H9 (cell line): Measurements from ENCODE around the gene DDX11. TPM values are rescaled to one million over a fixed set of nuclear protein-coding genes. Genes with fewer than 3 reads are reported as not detected.
"Not testable (repeated sequence)": the region's sequence is repeated elsewhere in the genome, so short reads cannot be mapped to it uniquely, and the experiment has no call there.

Experiments
- DNase-seq: peaks from one replicate; pipeline ENCODE4 v3.0.0-alpha.2; 2017
- H2AFZ ChIP-seq: one replicate; pipeline ENCODE4 v1.6.1; 2013; ENCODE audit warnings: mild to moderate bottlenecking, low read length, control low read depth, moderate library complexity
- H2AK5ac ChIP-seq: 2 replicates; pipeline ENCODE4 v1.6.1; 2013; ENCODE audit warnings: low read length, control low read depth, mixed read lengths; ENCODE audit not compliant: insufficient read length
- H2BK120ac ChIP-seq: one replicate; pipeline ENCODE4 v1.6.1; 2013; ENCODE audit warnings: low read depth, mild to moderate bottlenecking, low read length, control low read depth, inconsistent platforms; ENCODE audit not compliant: poor library complexity, severe bottlenecking
- H2BK12ac ChIP-seq: 2 replicates; pipeline ENCODE4 v1.6.1; 2013; ENCODE audit warnings: low read length, control low read depth, mixed read lengths, low read depth; ENCODE audit not compliant: insufficient read length
- H2BK15ac ChIP-seq: 2 replicates; pipeline ENCODE4 v1.6.1; 2013; ENCODE audit warnings: low read depth, low read length, control low read depth
- H2BK20ac ChIP-seq: one replicate; pipeline ENCODE4 v1.6.1; 2013; ENCODE audit warnings: low read depth, mild to moderate bottlenecking, low read length, control low read depth, inconsistent platforms; ENCODE audit not compliant: poor library complexity, severe bottlenecking
- H2BK5ac ChIP-seq: 2 replicates; pipeline ENCODE4 v1.6.1; 2013; ENCODE audit warnings: low read length, control low read depth, mixed read lengths; ENCODE audit not compliant: insufficient read length
- H3K14ac ChIP-seq: 2 replicates; pipeline ENCODE4 v1.6.1; 2013; ENCODE audit warnings: low read length, control low read depth; ENCODE audit not compliant: insufficient read depth
- H3K18ac ChIP-seq: 2 replicates; pipeline ENCODE4 v1.6.1; 2013; ENCODE audit warnings: low read depth, mild to moderate bottlenecking, mixed read lengths, low read length, control low read depth; ENCODE audit not compliant: insufficient read length
- H3K23ac ChIP-seq: 2 replicates; pipeline ENCODE4 v1.6.1; 2013; ENCODE audit warnings: low read length, control low read depth, mixed read lengths, low read depth; ENCODE audit not compliant: insufficient read length
- H3K23me2 ChIP-seq: 2 replicates; pipeline ENCODE4 v1.6.1; 2013; ENCODE audit warnings: low read depth, mild to moderate bottlenecking, mixed read lengths, low read length, control low read depth; ENCODE audit not compliant: insufficient read length, poor library complexity, severe bottlenecking
- H3K27ac ChIP-seq: 2 replicates; pipeline ENCODE4 v1.5.1; 2013; ENCODE audit warnings: low read length, control low read depth, mixed read lengths, low read depth; ENCODE audit not compliant: insufficient read length
- H3K27me3 ChIP-seq: 2 replicates; pipeline ENCODE4 v1.6.1; 2013; ENCODE audit warnings: low read length, control low read depth, inconsistent platforms; ENCODE audit not compliant: insufficient read depth
- H3K4ac ChIP-seq: 2 replicates; pipeline ENCODE4 v1.6.1; 2013; ENCODE audit warnings: low read depth, mild to moderate bottlenecking, control low read depth, inconsistent platforms, low read length, moderate library complexity
- H3K4me1 ChIP-seq: 2 replicates; pipeline ENCODE4 v1.6.1; 2013; ENCODE audit warnings: low read length, control low read depth, inconsistent platforms; ENCODE audit not compliant: insufficient read depth
- H3K4me2 ChIP-seq: 2 replicates; pipeline ENCODE4 v1.6.1; 2013; ENCODE audit warnings: low read length, control low read depth, mixed read lengths; ENCODE audit not compliant: insufficient read length, insufficient read depth
- H3K56ac ChIP-seq: 2 replicates; pipeline ENCODE4 v1.6.1; 2013; ENCODE audit warnings: low read depth, mild to moderate bottlenecking, mixed read lengths, low read length, control low read depth; ENCODE audit not compliant: insufficient read length
- H3K79me1 ChIP-seq: 2 replicates; pipeline ENCODE4 v1.6.1; 2013; ENCODE audit warnings: low read depth, mild to moderate bottlenecking, moderate library complexity, low read length, control low read depth, inconsistent platforms; ENCODE audit not compliant: insufficient read depth, poor library complexity, severe bottlenecking
- H3K79me2 ChIP-seq: 2 replicates; pipeline ENCODE4 v1.6.1; 2013; ENCODE audit warnings: low read length, control low read depth, inconsistent platforms; ENCODE audit not compliant: insufficient read depth
- H3K9ac ChIP-seq: 2 replicates; pipeline ENCODE4 v1.6.1; 2013; ENCODE audit warnings: low read length, control low read depth, mixed read lengths; ENCODE audit not compliant: insufficient read length; ENCODE audit errors: extremely low read depth
- H3K9me3 ChIP-seq: one replicate; pipeline ENCODE4 v1.6.1; 2013; ENCODE audit warnings: low read depth, low read length, inconsistent platforms; ENCODE audit not compliant: control insufficient read depth
- H3T11ph ChIP-seq: one replicate; pipeline ENCODE4 v1.6.1; 2013; ENCODE audit warnings: mild to moderate bottlenecking, low read length, control low read depth, inconsistent platforms
- H4K20me1 ChIP-seq: one replicate; pipeline ENCODE4 v1.6.1; 2013; ENCODE audit not compliant: control insufficient read depth, insufficient read length, insufficient read depth
- H4K5ac ChIP-seq: 2 replicates; pipeline ENCODE4 v1.6.1; 2013; ENCODE audit warnings: low read depth, mild to moderate bottlenecking, mixed read lengths, low read length, control low read depth; ENCODE audit not compliant: insufficient read length
- H4K8ac ChIP-seq: replicated peaks from 2 replicates; pipeline ENCODE4 v1.6.1; 2013; ENCODE audit warnings: low read length, control low read depth, mixed read lengths, low read depth; ENCODE audit not compliant: insufficient read length
- H4K91ac ChIP-seq: 2 replicates; pipeline ENCODE4 v1.6.1; 2013; ENCODE audit warnings: low read depth, mild to moderate bottlenecking, moderate library complexity, mixed read lengths, low read length, control low read depth; ENCODE audit not compliant: insufficient read length
- H3K27ac Mint-ChIP-seq, 3 experiments: 2 replicates in 2 of 3; 3 replicates in 1 of 3; pipeline ENCODE4 v1.8.0; 2020 to 2021; ENCODE audit warnings: mixed read lengths in 3 of 3, mild to moderate bottlenecking in 1 of 3, moderate library complexity in 1 of 3
- H3K27me3 Mint-ChIP-seq: 2 replicates; pipeline ENCODE4 v1.8.0; 2021; ENCODE audit warnings: low read depth, mild to moderate bottlenecking, moderate library complexity, mixed read lengths
- H3K36me3 Mint-ChIP-seq, 3 experiments: 2 replicates in 2 of 3; 3 replicates in 1 of 3; pipeline ENCODE4 v1.8.0; 2020 to 2021; ENCODE audit warnings: low read depth in 3 of 3, mixed read lengths in 3 of 3; ENCODE audit not compliant: insufficient read depth in 1 of 3
- H3K4me1 Mint-ChIP-seq, 2 experiments: 2 replicates each; pipeline ENCODE4 v1.8.0; 2020; ENCODE audit warnings: mixed read lengths in 2 of 2
- H3K4me3 Mint-ChIP-seq, 2 experiments: 2 replicates in 1 of 2; 3 replicates in 1 of 2; pipeline ENCODE4 v1.8.0; 2020 to 2021; ENCODE audit warnings: mild to moderate bottlenecking in 2 of 2, mixed read lengths in 2 of 2, moderate library complexity in 1 of 2
- H3K9me3 Mint-ChIP-seq, 2 experiments: 2 replicates in 1 of 2; 3 replicates in 1 of 2; pipeline ENCODE4 v1.8.0; 2020; ENCODE audit warnings: mild to moderate bottlenecking in 2 of 2, mixed read lengths in 2 of 2, moderate library complexity in 1 of 2
- WGBS: extraction: QIAGEN DNeasy Blood & Tissue Kit; methylation state at CpG from one replicate; pipeline ENCODE4 v1.1.7; 2013; ENCODE audit warnings: missing lambda C conversion rate, low lambda C conversion rate, mixed read lengths; ENCODE audit not compliant: insufficient read length; ENCODE audit errors: extremely low coverage; 5-methylcytosine and 5-hydroxymethylcytosine counted together
- total RNA-seq: library from RNA; stranded (reverse); gene quantifications from 2 replicates; pipeline ENCODE4 v1.2.1, GENCODE V29; 2021
- TF ChIP-seq, protein P1 (sequence below): fragments of 200-600 bp; sonication (generic); conservative IDR thresholded peaks from 3 replicates; pipeline ENCODE4 v1.8.0; 2021; ENCODE audit warnings: antibody characterized with exemption, mild to moderate bottlenecking

DDX11 gene
- total RNA-seq, 1 experiment from 2014 or later = 183 TPM

DNA sequence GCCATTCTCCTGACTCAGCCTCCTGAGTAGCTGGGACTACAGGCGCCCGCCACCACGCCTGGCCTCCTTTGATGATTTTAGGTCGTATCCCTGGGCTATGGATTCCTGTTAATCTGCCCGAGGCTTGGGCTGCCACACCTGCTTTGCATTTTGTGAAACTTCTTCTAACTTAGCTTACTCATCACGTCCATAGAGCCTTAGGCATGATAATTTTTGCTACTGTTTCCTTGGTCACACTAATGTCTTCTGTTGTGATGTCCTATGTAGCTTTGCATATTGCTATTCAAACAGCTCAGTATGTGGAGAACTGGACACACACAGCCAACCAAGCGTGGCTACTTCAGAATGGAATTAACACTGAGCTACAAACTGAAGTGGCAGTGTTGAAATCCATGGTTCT is 47.5 kb upstream of the DDX11 start:
- H2AFZ ChIP-seq = no peak overlapping the region
- H4K5ac ChIP-seq = no peak overlapping the region
- TF ChIP-seq, protein P1, sequence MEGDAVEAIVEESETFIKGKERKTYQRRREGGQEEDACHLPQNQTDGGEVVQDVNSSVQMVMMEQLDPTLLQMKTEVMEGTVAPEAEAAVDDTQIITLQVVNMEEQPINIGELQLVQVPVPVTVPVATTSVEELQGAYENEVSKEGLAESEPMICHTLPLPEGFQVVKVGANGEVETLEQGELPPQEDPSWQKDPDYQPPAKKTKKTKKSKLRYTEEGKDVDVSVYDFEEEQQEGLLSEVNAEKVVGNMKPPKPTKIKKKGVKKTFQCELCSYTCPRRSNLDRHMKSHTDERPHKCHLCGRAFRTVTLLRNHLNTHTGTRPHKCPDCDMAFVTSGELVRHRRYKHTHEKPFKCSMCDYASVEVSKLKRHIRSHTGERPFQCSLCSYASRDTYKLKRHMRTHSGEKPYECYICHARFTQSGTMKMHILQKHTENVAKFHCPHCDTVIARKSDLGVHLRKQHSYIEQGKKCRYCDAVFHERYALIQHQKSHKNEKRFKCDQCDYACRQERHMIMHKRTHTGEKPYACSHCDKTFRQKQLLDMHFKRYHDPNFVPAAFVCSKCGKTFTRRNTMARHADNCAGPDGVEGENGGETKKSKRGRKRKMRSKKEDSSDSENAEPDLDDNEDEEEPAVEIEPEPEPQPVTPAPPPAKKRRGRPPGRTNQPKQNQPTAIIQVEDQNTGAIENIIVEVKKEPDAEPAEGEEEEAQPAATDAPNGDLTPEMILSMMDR = no peak
- H3K4ac ChIP-seq = no peak overlapping the region
- no peak overlapping the region for H3K9ac ChIP-seq
- H3K27ac Mint-ChIP-seq = no peak overlapping the region
- no peaks in the 10 kb centered on the region for H3K9me3 ChIP-seq
- no peaks in the 10 kb centered on the region for H3K23me2 ChIP-seq
- no peaks in the 10 kb centered on the region for H3K79me2 ChIP-seq
- no peak overlapping the region for H2BK20ac ChIP-seq
- no peaks in the 10 kb centered on the region for H3K4me1 ChIP-seq
- H3K14ac ChIP-seq = no peak overlapping the region
- peaks cover 7% of the 10 kb centered on the region for H3K27me3 Mint-ChIP-seq
- H2AK5ac ChIP-seq = no peak overlapping the region
- no peak overlapping the region for H3K4me2 ChIP-seq
- H3K4me1 Mint-ChIP-seq = peaks cover 11 to 16% of the 10 kb centered on the region in 2 experiments
- no peak overlapping the region for H2BK12ac ChIP-seq
- H2BK15ac ChIP-seq = no peak overlapping the region
- no peak overlapping the region for H2BK120ac ChIP-seq
- no peak overlapping the region for H2BK5ac ChIP-seq
- H3K18ac ChIP-seq = no peak overlapping the region
- no peaks in the 10 kb centered on the region for H3K27me3 ChIP-seq
- H3K23ac ChIP-seq = no peak overlapping the region
- H3K27ac ChIP-seq = no peak overlapping the region
- no CpG with 5 or more reads among the region's 7 CpGs for WGBS
- peaks cover 8 to 14% of the 10 kb centered on the region in 2 experiments; a peak in 4 of 5 replicates for H3K9me3 Mint-ChIP-seq
- H3T11ph ChIP-seq = no peak overlapping the region
- no peak for DNase-seq
- no peak overlapping the region for H4K8ac ChIP-seq
- no peak overlapping the region for H3K56ac ChIP-seq
- no peak overlapping the region for H4K91ac ChIP-seq
- no peaks in the 10 kb centered on the region for H4K20me1 ChIP-seq
- no peak overlapping the region for H3K4me3 Mint-ChIP-seq
- no peaks in the 10 kb centered on the region for H3K79me1 ChIP-seq
- peaks cover 2 to 10% (median 5%) of the 10 kb centered on the region in 3 experiments; a peak in 5 of 7 replicates for H3K36me3 Mint-ChIP-seq

DNA sequence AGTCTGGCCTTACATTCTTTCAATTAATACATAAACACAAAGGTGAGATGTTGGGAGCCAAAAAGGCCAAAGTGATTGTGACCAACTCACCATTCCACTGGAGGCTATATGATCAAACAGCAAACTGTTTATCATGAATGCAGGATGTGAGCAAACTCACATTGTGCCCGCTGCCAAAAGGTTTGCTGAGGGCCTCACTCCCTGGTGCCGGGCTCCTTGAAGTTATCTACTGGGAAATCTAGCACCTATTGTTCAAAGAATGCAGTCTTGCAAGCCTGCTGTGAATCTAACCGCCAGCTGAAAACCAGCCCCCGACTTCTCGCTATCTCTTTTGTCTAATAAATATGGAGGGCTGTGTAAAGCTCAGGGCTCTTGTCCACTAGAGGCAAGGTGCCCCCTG is 46.7 kb upstream of the DDX11 start:
- not testable (repeated sequence) for H3K4me3 Mint-ChIP-seq, H3K9ac ChIP-seq, H3K27me3 ChIP-seq, H3K23me2 ChIP-seq, H2BK12ac ChIP-seq, H3K36me3 Mint-ChIP-seq, H3K4me2 ChIP-seq, H3T11ph ChIP-seq, H3K27ac ChIP-seq, H3K9me3 ChIP-seq, H2BK15ac ChIP-seq, H2BK5ac ChIP-seq, H3K27ac Mint-ChIP-seq, H2BK120ac ChIP-seq, H2AFZ ChIP-seq, H3K23ac ChIP-seq, H3K79me1 ChIP-seq, H3K18ac ChIP-seq, H4K8ac ChIP-seq, H4K20me1 ChIP-seq, H3K27me3 Mint-ChIP-seq, H2AK5ac ChIP-seq, H3K79me2 ChIP-seq, H3K4me1 ChIP-seq, H3K4ac ChIP-seq, H3K56ac ChIP-seq, DNase-seq, H4K5ac ChIP-seq, H3K14ac ChIP-seq, H4K91ac ChIP-seq, H2BK20ac ChIP-seq
- Mint-ChIP-seq H3K9me3 (peaks cover 8 to 14% of the 10 kb centered on the region in 2 experiments; a peak in 4 of 5 replicates), H3K4me1 (peaks cover 11 to 16% of the 10 kb centered on the region in 2 experiments)
- no CpG with 5 or more reads among the region's 5 CpGs for WGBS
